DOHH2 (cell line): ENCODE data around the gene SF3A1.
A peak's percentile ranks its signal among the peaks of the same experiment; 100 is the strongest.

ENCODE experiments used
- H3F3A ChIP-seq: fragments of 200-600 bp; sonication (generic), shearing (Covaris generic); 2 replicates; pipeline ENCODE4 v1.6.0; 2016; ENCODE audit warnings: antibody characterized with exemption, mild to moderate bottlenecking; ENCODE audit not compliant: control insufficient read depth, insufficient read depth
- H3K27ac ChIP-seq: fragments of 200-600 bp; sonication (generic); 2 replicates; pipeline ENCODE4 v1.5.1; 2014; ENCODE audit warnings: low read depth, mild to moderate bottlenecking, low read length, moderate library complexity
- H3K27me3 ChIP-seq: fragments of 200-600 bp; sonication (generic); 2 replicates; pipeline ENCODE4 v1.6.1; 2014; ENCODE audit warnings: mild to moderate bottlenecking, low read length, mixed read lengths; ENCODE audit not compliant: control insufficient read depth
- H3K36me3 ChIP-seq: fragments of 200-600 bp; sonication (generic); 2 replicates; pipeline ENCODE4 v1.6.1; 2014; ENCODE audit warnings: mild to moderate bottlenecking, low read length, moderate library complexity, mixed read lengths; ENCODE audit not compliant: control insufficient read depth
- H3K4me1 ChIP-seq: fragments of 200-600 bp; sonication (generic); 2 replicates; pipeline ENCODE4 v1.6.1; 2014; ENCODE audit warnings: mild to moderate bottlenecking, low read length, mixed read lengths; ENCODE audit not compliant: control insufficient read depth
- H3K4me2 ChIP-seq: fragments of 200-600 bp; sonication (generic); 2 replicates; pipeline ENCODE4 v1.6.0; 2014; ENCODE audit warnings: mild to moderate bottlenecking, low read length, moderate library complexity
- H3K4me3 ChIP-seq: fragments of 200-600 bp; sonication (generic); 2 replicates; pipeline ENCODE4 v1.5.1; 2014; ENCODE audit warnings: mild to moderate bottlenecking, low read length, mixed read lengths
- H3K79me2 ChIP-seq: fragments of 200-600 bp; sonication (generic); 2 replicates; pipeline ENCODE4 v1.6.1; 2014; ENCODE audit warnings: mild to moderate bottlenecking, low read length, mixed read lengths; ENCODE audit not compliant: control insufficient read depth
- H3K9me2 ChIP-seq: fragments of 200-600 bp; sonication (generic); replicated peaks from 2 replicates; pipeline ENCODE4 v1.6.1; 2014; ENCODE audit warnings: mild to moderate bottlenecking, low read length, mixed read lengths; ENCODE audit not compliant: control insufficient read depth
- H3K9me3 ChIP-seq: fragments of 200-600 bp; sonication (generic); 2 replicates; pipeline ENCODE4 v1.6.1; 2014; ENCODE audit warnings: antibody characterized with exemption, low read length, mixed read lengths; ENCODE audit not compliant: control insufficient read depth, insufficient read depth
- H4K20me1 ChIP-seq: fragments of 200-600 bp; sonication (generic); 2 replicates; pipeline ENCODE4 v1.6.0; 2014; ENCODE audit warnings: low read depth, mild to moderate bottlenecking, antibody characterized with exemption, low read length, moderate library complexity; ENCODE audit not compliant: control insufficient read depth, insufficient read depth
- EZH2phosphoT487 ChIP-seq: fragments of 200-600 bp; sonication (generic); IDR thresholded peaks from 2 replicates; pipeline ENCODE4 v1.6.1; 2017; ENCODE audit warnings: borderline replicate concordance, mild to moderate bottlenecking, antibody characterized with exemption, low read length, moderate library complexity, mixed read lengths
- TF ChIP-seq, protein P1 (sequence below): fragments of 200-600 bp; sonication (generic); IDR thresholded peaks from one replicate; pipeline ENCODE4 v1.5.1; 2014; ENCODE audit warnings: antibody characterized with exemption, mild to moderate bottlenecking, low read depth, low read length; ENCODE audit not compliant: poor library complexity, severe bottlenecking

SF3A1 gene

DNA sequence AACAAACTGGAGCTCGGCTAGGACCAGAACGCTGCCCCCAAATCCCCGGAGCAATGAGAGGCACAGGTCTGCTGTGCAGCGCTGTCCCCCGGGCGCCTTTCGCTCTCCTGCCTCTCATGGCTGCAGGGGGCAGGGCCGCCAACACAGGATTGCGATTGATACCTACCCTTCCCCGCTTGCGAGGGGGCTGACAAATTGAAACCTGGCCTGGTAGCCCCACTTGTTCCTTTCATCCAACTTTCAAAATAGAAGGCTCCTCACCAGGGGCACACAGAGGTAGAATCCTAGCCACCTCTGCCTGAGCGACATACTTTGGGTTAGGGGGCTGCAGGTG lies 66.7 kb downstream of the SF3A1 start:
- Histone ChIP-seq H3K9me2 (no peaks in the 10 kb centered on the region), H3K27ac (peak overlapping the region; percentile 12; the same call in 1 of the 2 replicates), H3K27me3 (no peaks in the 10 kb centered on the region), H3K4me2 (peak overlapping the region; percentile 83), H3K9me3 (no peaks in the 10 kb centered on the region), H3F3A (peaks cover 8% of the 10 kb centered on the region; the same call in 1 of the 2 replicates), H3K4me1 (peaks cover 34% of the 10 kb centered on the region), H3K36me3 (no peaks in the 10 kb centered on the region), H4K20me1 (peaks cover 3% of the 10 kb centered on the region; the same call in 1 of the 2 replicates), H3K79me2 (no peaks in the 10 kb centered on the region), H3K4me3 (peak overlapping the region; percentile 76)
- TF ChIP-seq, protein P1, sequence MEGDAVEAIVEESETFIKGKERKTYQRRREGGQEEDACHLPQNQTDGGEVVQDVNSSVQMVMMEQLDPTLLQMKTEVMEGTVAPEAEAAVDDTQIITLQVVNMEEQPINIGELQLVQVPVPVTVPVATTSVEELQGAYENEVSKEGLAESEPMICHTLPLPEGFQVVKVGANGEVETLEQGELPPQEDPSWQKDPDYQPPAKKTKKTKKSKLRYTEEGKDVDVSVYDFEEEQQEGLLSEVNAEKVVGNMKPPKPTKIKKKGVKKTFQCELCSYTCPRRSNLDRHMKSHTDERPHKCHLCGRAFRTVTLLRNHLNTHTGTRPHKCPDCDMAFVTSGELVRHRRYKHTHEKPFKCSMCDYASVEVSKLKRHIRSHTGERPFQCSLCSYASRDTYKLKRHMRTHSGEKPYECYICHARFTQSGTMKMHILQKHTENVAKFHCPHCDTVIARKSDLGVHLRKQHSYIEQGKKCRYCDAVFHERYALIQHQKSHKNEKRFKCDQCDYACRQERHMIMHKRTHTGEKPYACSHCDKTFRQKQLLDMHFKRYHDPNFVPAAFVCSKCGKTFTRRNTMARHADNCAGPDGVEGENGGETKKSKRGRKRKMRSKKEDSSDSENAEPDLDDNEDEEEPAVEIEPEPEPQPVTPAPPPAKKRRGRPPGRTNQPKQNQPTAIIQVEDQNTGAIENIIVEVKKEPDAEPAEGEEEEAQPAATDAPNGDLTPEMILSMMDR, result no peak
- no peak for TF ChIP-seq EZH2phosphoT487

DNA sequence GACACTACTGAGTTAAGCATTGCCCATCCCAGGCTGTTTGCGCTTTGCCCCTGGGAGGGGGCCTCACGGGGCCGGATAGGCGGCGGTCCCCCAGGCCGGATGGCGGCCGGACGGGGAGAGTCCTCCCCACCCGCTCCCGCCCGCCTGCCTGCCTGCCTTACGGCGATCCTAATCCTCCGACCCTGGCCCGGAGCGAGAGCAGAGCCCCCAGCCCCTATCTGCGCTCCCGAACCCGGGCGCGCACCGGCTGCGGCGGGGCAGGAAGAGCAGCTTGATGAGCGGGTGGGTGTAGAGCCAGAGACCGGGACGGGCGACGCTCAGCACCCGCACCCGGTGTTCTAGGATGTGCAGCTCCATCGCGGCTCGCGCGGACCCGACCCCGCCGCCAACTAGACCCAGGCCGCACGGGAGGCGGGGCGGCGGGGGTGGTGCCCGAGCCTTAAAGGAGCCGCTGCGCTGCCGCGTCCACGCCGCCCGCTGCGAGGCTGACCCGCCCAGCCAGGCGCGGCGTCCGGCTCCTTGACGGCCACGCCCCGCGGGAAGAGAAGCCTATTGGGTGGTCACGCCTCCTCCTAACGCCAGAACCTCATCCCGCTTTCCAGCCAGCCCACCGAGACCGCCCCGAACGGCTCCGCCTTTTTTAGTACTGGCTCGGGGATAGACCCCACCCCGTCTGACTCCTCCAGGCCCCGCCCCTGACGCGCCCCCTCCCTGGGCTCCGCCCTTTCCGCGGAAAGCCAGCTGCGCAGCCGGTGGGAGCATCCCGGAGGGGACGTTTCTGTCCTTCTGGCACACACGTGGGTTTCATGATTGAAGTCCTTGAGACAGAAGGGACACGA lies 67.3 kb downstream of the SF3A1 start, which contains the start of gene CASTOR1:
TSS of gene CASTOR1 (minus strand) at position 365 of the 839 bp plus-strand sequence. CDS start at position 357, 8 bp downstream.
- H3F3A ChIP-seq, result peaks cover 8% of the 10 kb centered on the region; the same call in 1 of the 2 replicates
- H3K9me2 ChIP-seq, result no peaks in the 10 kb centered on the region
- peak within 1 kb of the TSS; percentile 12 for H3K27ac ChIP-seq
- peaks cover 34% of the 10 kb centered on the region for H3K4me1 ChIP-seq
- no peaks in the 10 kb centered on the region for H3K36me3 ChIP-seq
- peaks cover 3% of the 10 kb centered on the region; the same call in 1 of the 2 replicates for H4K20me1 ChIP-seq
- H3K4me2 ChIP-seq, result peak within 1 kb of the TSS; percentile 83
- H3K27me3 ChIP-seq, result no peaks in the 10 kb centered on the region
- no peaks in the 10 kb centered on the region for H3K79me2 ChIP-seq
- no peaks in the 10 kb centered on the region for H3K9me3 ChIP-seq
- peak within 1 kb of the TSS; percentile 76 for H3K4me3 ChIP-seq
- TF ChIP-seq EZH2phosphoT487, result no peak
- TF ChIP-seq, protein P1, result no peak

DNA sequence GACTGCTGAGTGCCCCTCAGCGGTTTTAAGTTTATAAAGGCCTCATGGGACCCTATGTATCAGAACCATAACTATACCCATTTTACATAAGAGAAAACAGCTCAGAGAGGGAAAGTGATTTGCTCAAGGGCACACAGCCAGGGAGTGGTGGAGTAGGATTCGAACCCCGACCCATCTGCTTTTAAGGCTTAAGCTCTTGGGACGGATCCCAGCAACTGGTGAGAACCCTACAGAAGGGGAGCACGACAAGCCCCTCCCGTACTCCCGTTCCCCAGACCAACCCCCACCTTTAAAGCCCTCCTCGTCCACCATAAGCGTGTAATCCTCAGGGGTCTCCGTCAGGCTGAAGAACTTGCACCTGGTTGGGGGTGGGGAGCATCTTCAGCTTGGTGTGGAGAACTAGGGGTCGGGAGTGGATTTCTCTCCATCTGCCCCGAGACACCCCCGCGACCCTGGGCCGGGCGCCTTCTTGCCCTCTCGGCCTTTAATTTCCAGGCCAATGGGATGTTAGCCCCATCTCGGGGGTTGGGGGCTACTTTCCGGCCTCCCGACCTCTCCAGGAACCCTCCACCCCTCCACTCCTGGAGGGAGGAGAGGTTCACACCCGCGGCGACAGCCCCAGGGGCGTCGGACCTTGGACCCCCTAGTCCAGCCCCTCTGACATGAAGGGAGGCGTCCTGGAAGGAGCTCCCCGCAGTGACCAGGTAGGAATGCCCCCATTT lies 68.1 kb downstream of the SF3A1 start:
- H3K4me2 ChIP-seq, result peak overlapping the region; percentile 83
- H3K79me2 ChIP-seq, result no peaks in the 10 kb centered on the region
- peaks cover 8% of the 10 kb centered on the region; the same call in 1 of the 2 replicates for H3F3A ChIP-seq
- TF ChIP-seq, protein P1, result no peak
- no peak for TF ChIP-seq EZH2phosphoT487
- H3K4me3 ChIP-seq, result peak overlapping the region; percentile 76
- peaks cover 3% of the 10 kb centered on the region; the same call in 1 of the 2 replicates for H4K20me1 ChIP-seq
- H3K27me3 ChIP-seq, result no peaks in the 10 kb centered on the region
- H3K9me2 ChIP-seq, result no peaks in the 10 kb centered on the region
- H3K27ac ChIP-seq, result no peak overlapping the region
- H3K36me3 ChIP-seq, result no peaks in the 10 kb centered on the region
- H3K9me3 ChIP-seq, result no peaks in the 10 kb centered on the region
- peaks cover 34% of the 10 kb centered on the region for H3K4me1 ChIP-seq
